H9 (cell line): ENCODE results near the gene FBN1. TPM values are rescaled to one million over a fixed set of nuclear protein-coding genes. Genes with fewer than 3 reads are reported as not detected.

Source experiments
- DNase-seq: peaks from one replicate; pipeline ENCODE4 v3.0.0-alpha.2; 2017
- H2AFZ ChIP-seq: one replicate; pipeline ENCODE4 v1.6.1; 2013; ENCODE audit warnings: mild to moderate bottlenecking, low read length, control low read depth, moderate library complexity
- H2AK5ac ChIP-seq: 2 replicates; pipeline ENCODE4 v1.6.1; 2013; ENCODE audit warnings: low read length, control low read depth, mixed read lengths; ENCODE audit not compliant: insufficient read length
- H2BK120ac ChIP-seq: one replicate; pipeline ENCODE4 v1.6.1; 2013; ENCODE audit warnings: low read depth, mild to moderate bottlenecking, low read length, control low read depth, inconsistent platforms; ENCODE audit not compliant: poor library complexity, severe bottlenecking
- H2BK12ac ChIP-seq: 2 replicates; pipeline ENCODE4 v1.6.1; 2013; ENCODE audit warnings: low read length, control low read depth, mixed read lengths, low read depth; ENCODE audit not compliant: insufficient read length
- H2BK15ac ChIP-seq: 2 replicates; pipeline ENCODE4 v1.6.1; 2013; ENCODE audit warnings: low read depth, low read length, control low read depth
- H2BK20ac ChIP-seq: one replicate; pipeline ENCODE4 v1.6.1; 2013; ENCODE audit warnings: low read depth, mild to moderate bottlenecking, low read length, control low read depth, inconsistent platforms; ENCODE audit not compliant: poor library complexity, severe bottlenecking
- H2BK5ac ChIP-seq: 2 replicates; pipeline ENCODE4 v1.6.1; 2013; ENCODE audit warnings: low read length, control low read depth, mixed read lengths; ENCODE audit not compliant: insufficient read length
- H3K14ac ChIP-seq: 2 replicates; pipeline ENCODE4 v1.6.1; 2013; ENCODE audit warnings: low read length, control low read depth; ENCODE audit not compliant: insufficient read depth
- H3K18ac ChIP-seq: 2 replicates; pipeline ENCODE4 v1.6.1; 2013; ENCODE audit warnings: low read depth, mild to moderate bottlenecking, mixed read lengths, low read length, control low read depth; ENCODE audit not compliant: insufficient read length
- H3K23ac ChIP-seq: 2 replicates; pipeline ENCODE4 v1.6.1; 2013; ENCODE audit warnings: low read length, control low read depth, mixed read lengths, low read depth; ENCODE audit not compliant: insufficient read length
- H3K23me2 ChIP-seq: 2 replicates; pipeline ENCODE4 v1.6.1; 2013; ENCODE audit warnings: low read depth, mild to moderate bottlenecking, mixed read lengths, low read length, control low read depth; ENCODE audit not compliant: insufficient read length, poor library complexity, severe bottlenecking
- H3K27ac ChIP-seq: 2 replicates; pipeline ENCODE4 v1.5.1; 2013; ENCODE audit warnings: low read length, control low read depth, mixed read lengths, low read depth; ENCODE audit not compliant: insufficient read length
- H3K27me3 ChIP-seq: 2 replicates; pipeline ENCODE4 v1.6.1; 2013; ENCODE audit warnings: low read length, control low read depth, inconsistent platforms; ENCODE audit not compliant: insufficient read depth
- H3K4ac ChIP-seq: 2 replicates; pipeline ENCODE4 v1.6.1; 2013; ENCODE audit warnings: low read depth, mild to moderate bottlenecking, control low read depth, inconsistent platforms, low read length, moderate library complexity
- H3K4me1 ChIP-seq: 2 replicates; pipeline ENCODE4 v1.6.1; 2013; ENCODE audit warnings: low read length, control low read depth, inconsistent platforms; ENCODE audit not compliant: insufficient read depth
- H3K4me2 ChIP-seq: 2 replicates; pipeline ENCODE4 v1.6.1; 2013; ENCODE audit warnings: low read length, control low read depth, mixed read lengths; ENCODE audit not compliant: insufficient read length, insufficient read depth
- H3K56ac ChIP-seq: 2 replicates; pipeline ENCODE4 v1.6.1; 2013; ENCODE audit warnings: low read depth, mild to moderate bottlenecking, mixed read lengths, low read length, control low read depth; ENCODE audit not compliant: insufficient read length
- H3K79me1 ChIP-seq: 2 replicates; pipeline ENCODE4 v1.6.1; 2013; ENCODE audit warnings: low read depth, mild to moderate bottlenecking, moderate library complexity, low read length, control low read depth, inconsistent platforms; ENCODE audit not compliant: insufficient read depth, poor library complexity, severe bottlenecking
- H3K79me2 ChIP-seq: 2 replicates; pipeline ENCODE4 v1.6.1; 2013; ENCODE audit warnings: low read length, control low read depth, inconsistent platforms; ENCODE audit not compliant: insufficient read depth
- H3K9ac ChIP-seq: 2 replicates; pipeline ENCODE4 v1.6.1; 2013; ENCODE audit warnings: low read length, control low read depth, mixed read lengths; ENCODE audit not compliant: insufficient read length; ENCODE audit errors: extremely low read depth
- H3K9me3 ChIP-seq: one replicate; pipeline ENCODE4 v1.6.1; 2013; ENCODE audit warnings: low read depth, low read length, inconsistent platforms; ENCODE audit not compliant: control insufficient read depth
- H3T11ph ChIP-seq: one replicate; pipeline ENCODE4 v1.6.1; 2013; ENCODE audit warnings: mild to moderate bottlenecking, low read length, control low read depth, inconsistent platforms
- H4K20me1 ChIP-seq: one replicate; pipeline ENCODE4 v1.6.1; 2013; ENCODE audit not compliant: control insufficient read depth, insufficient read length, insufficient read depth
- H4K5ac ChIP-seq: 2 replicates; pipeline ENCODE4 v1.6.1; 2013; ENCODE audit warnings: low read depth, mild to moderate bottlenecking, mixed read lengths, low read length, control low read depth; ENCODE audit not compliant: insufficient read length
- H4K8ac ChIP-seq: replicated peaks from 2 replicates; pipeline ENCODE4 v1.6.1; 2013; ENCODE audit warnings: low read length, control low read depth, mixed read lengths, low read depth; ENCODE audit not compliant: insufficient read length
- H4K91ac ChIP-seq: 2 replicates; pipeline ENCODE4 v1.6.1; 2013; ENCODE audit warnings: low read depth, mild to moderate bottlenecking, moderate library complexity, mixed read lengths, low read length, control low read depth; ENCODE audit not compliant: insufficient read length
- H3K27ac Mint-ChIP-seq, 3 experiments: 2 replicates in 2 of 3; 3 replicates in 1 of 3; pipeline ENCODE4 v1.8.0; 2020 to 2021; ENCODE audit warnings: mixed read lengths in 3 of 3, mild to moderate bottlenecking in 1 of 3, moderate library complexity in 1 of 3
- H3K27me3 Mint-ChIP-seq: 2 replicates; pipeline ENCODE4 v1.8.0; 2021; ENCODE audit warnings: low read depth, mild to moderate bottlenecking, moderate library complexity, mixed read lengths
- H3K36me3 Mint-ChIP-seq, 3 experiments: 2 replicates in 2 of 3; 3 replicates in 1 of 3; pipeline ENCODE4 v1.8.0; 2020 to 2021; ENCODE audit warnings: low read depth in 3 of 3, mixed read lengths in 3 of 3; ENCODE audit not compliant: insufficient read depth in 1 of 3
- H3K4me1 Mint-ChIP-seq, 2 experiments: 2 replicates each; pipeline ENCODE4 v1.8.0; 2020; ENCODE audit warnings: mixed read lengths in 2 of 2
- H3K4me3 Mint-ChIP-seq, 2 experiments: 2 replicates in 1 of 2; 3 replicates in 1 of 2; pipeline ENCODE4 v1.8.0; 2020 to 2021; ENCODE audit warnings: mild to moderate bottlenecking in 2 of 2, mixed read lengths in 2 of 2, moderate library complexity in 1 of 2
- H3K9me3 Mint-ChIP-seq, 2 experiments: 2 replicates in 1 of 2; 3 replicates in 1 of 2; pipeline ENCODE4 v1.8.0; 2020; ENCODE audit warnings: mild to moderate bottlenecking in 2 of 2, mixed read lengths in 2 of 2, moderate library complexity in 1 of 2
- CTCF ChIP-seq: fragments of 200-600 bp; sonication (generic); conservative IDR thresholded peaks from 3 replicates; pipeline ENCODE4 v1.8.0; 2021; ENCODE audit warnings: antibody characterized with exemption, mild to moderate bottlenecking
- WGBS: extraction: QIAGEN DNeasy Blood & Tissue Kit; methylation state at CpG from one replicate; pipeline ENCODE4 v1.1.7; 2013; ENCODE audit warnings: missing lambda C conversion rate, low lambda C conversion rate, mixed read lengths; ENCODE audit not compliant: insufficient read length; ENCODE audit errors: extremely low coverage; 5-methylcytosine and 5-hydroxymethylcytosine counted together
- total RNA-seq: library from RNA; stranded (reverse); gene quantifications from 2 replicates; pipeline ENCODE4 v1.2.1, GENCODE V29; 2021

The FBN1 gene
- total RNA-seq, 1 experiment from 2014 or later = 3.6 TPM

- no peak overlapping the region for H4K8ac ChIP-seq
- H3K9ac ChIP-seq = no peak overlapping the region
- H3K4me2 ChIP-seq = no peak overlapping the region
- H3K27me3 ChIP-seq = no peaks in the 10 kb centered on the region
- H3K18ac ChIP-seq = no peak overlapping the region
- no peak overlapping the region for H2AK5ac ChIP-seq
- no peak overlapping the region for H3K27ac ChIP-seq
- H4K91ac ChIP-seq = no peak overlapping the region
- no peak overlapping the region for H2BK5ac ChIP-seq
- no peak overlapping the region for H2BK20ac ChIP-seq
- H3K36me3 Mint-ChIP-seq = no peaks in the 10 kb centered on the region
- H3K23ac ChIP-seq = no peak overlapping the region
- WGBS = no CpG with 5 or more reads among the region's 7 CpGs
- H3K23me2 ChIP-seq = no peaks in the 10 kb centered on the region
- H4K5ac ChIP-seq = no peak overlapping the region
- H3K27ac Mint-ChIP-seq = no peak overlapping the region
- H3K14ac ChIP-seq = no peak overlapping the region
- no peak overlapping the region for H3T11ph ChIP-seq
- H2BK12ac ChIP-seq = no peak overlapping the region
- no peaks in the 10 kb centered on the region for H4K20me1 ChIP-seq
- no peak overlapping the region for H3K4me3 Mint-ChIP-seq
- H3K79me1 ChIP-seq = no peaks in the 10 kb centered on the region
- H3K4me1 ChIP-seq = no peaks in the 10 kb centered on the region
- TF ChIP-seq CTCF = no peak
- H3K9me3 ChIP-seq = no peaks in the 10 kb centered on the region
- H3K56ac ChIP-seq = no peak overlapping the region
- no peaks in the 10 kb centered on the region for H3K9me3 Mint-ChIP-seq
- DNase-seq = no peak
- H2BK120ac ChIP-seq = no peak overlapping the region
- no peak overlapping the region for H3K4ac ChIP-seq
- no peak overlapping the region for H2BK15ac ChIP-seq
- H2AFZ ChIP-seq = no peak overlapping the region
- no peaks in the 10 kb centered on the region for H3K27me3 Mint-ChIP-seq
- 0 out of 4 replicates have a peak, but pooled peaks cover 0 to 3% of the 10 kb centered on the region in 2 experiments for H3K4me1 Mint-ChIP-seq
- no peaks in the 10 kb centered on the region for H3K79me2 ChIP-seq
Observed at GRCh38 chr15:48577469-48577868, 68.0 kb downstream of the FBN1 start.
